HG03460 (cell line): ENCODE results near the gene PRRT1.

Experiments used
- ATAC-seq: cut with Tn5 transposase; IDR thresholded peaks from one replicate; pipeline ENCODE4 v1.9.1; 2021; ENCODE audit not compliant: unreplicated experiment

The PRRT1 gene

GRCh38 chr6:32175711-32176475 is 24.2 kb upstream of the PRRT1 start, which contains the start of gene AGPAT1:
Gene AGPAT1, minus strand, starts transcription at chr6:32176084. Its CDS starts 4,588 bp downstream, at chr6:32171496.
- peak; percentile 40 for ATAC-seq

DNA sequence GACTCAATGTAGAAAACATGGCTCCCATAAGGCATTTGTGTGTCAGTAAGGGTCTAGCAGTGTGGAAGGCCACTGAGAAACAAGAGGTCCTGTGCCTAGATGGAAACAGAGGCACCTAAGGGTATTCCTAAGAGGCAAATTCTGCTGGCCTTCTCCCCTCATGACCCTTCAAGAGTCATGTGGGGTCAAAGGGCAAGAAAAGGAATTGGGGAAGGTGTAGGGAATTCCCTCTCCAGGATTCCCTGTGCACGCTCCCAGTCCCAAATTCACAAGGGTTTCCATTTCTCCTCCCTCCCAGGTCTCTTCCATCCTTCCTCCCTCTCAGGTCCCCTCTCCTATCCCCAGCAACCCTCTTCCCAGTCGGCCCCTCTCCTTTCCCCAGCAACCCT is 23.6 kb upstream of the PRRT1 start:
- no peak for ATAC-seq

DNA sequence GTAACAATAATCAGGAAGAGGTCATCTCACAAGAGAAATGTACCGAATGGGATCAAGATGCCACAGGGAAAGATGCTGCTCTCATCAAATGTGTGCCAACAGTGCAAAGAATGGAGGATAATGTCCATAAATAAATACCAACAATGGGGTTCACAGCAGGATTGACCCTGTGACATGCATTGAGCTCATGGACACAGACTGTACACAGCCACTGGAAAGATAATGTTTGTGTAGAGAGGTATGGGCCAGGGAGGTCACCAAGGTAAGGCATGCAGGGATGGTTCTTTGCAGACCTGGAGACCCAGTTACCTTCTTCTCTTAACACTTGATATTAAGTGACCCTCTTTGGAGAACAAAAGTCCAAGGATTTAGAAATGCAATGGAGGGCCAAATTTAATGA is 22.7 kb upstream of the PRRT1 start:
- no peak for ATAC-seq

- ATAC-seq, result no peak
Measured at GRCh38 chr6:32173051-32173727, 21.4 kb upstream of the PRRT1 start.

- no peak for ATAC-seq
Measured at GRCh38 chr6:32171234-32171633, 19.5 kb upstream of the PRRT1 start.

DNA sequence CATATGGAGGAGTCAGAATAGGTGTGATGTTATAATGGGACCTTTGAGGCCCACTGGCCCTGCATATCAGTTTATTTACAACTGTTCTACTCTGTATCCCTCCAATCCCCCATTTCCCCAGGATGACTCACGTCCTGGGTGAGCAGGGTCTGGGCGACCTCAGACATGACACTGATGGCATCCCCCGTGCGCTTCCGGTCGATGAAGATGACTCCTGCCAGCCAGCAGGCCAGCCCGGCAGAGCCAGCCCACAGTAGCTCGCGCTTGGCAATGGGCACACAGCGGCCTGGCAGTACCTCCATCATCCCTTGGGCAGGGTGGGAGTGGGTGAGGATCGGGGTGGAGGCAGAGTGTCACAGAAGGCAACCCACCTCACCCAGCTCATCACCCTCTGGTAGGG is 18.6 kb upstream of the PRRT1 start:
- ATAC-seq, result no peak

GRCh38 chr6:32168807-32169591 is 17.3 kb upstream of the PRRT1 start:
- no peak for ATAC-seq

DNA sequence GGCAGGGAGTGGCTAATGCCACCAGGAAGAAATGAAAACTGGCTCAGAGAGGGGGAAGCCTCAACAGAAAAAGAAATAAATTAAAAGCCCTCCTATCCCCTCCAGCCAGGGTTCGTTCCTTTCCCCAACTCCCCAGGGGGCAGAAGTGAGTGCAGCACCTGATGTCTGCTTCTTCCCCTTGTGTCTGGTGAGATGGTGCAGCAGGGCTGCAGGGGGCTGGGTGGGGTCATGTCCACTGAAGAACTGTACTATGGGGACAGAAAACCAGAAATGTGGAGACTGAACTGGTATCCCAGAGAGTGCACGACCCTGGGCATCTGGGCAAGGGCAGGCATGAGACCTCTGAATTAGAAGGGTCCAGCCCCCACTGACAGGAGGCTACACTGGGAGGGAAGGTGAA is 16.6 kb upstream of the PRRT1 start:
- ATAC-seq, result no peak

DNA sequence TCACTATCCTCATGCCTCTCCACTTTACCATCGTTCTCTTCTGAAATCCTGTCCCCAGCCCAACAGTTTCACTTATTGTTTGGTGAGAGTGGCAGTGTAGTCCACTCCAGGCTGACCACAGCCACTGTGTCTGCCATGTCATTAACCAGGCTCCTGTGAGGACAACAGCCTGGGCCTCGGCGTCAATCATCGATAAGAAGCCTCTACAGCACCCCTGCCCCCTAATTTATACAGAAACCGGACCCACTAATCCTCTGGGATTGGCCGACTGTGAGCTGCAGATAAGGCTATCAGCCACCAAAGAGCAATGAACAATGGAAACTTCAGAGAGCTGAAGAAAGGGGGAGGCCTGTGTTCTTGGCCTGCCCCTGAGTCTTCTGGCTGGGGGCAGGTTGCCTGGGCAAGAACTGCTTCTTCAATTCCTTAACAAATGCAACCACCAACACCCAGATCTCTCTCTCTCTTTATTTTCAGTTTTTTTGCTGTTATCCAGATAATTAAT is 16.1 kb upstream of the PRRT1 start:
- no peak for ATAC-seq

DNA sequence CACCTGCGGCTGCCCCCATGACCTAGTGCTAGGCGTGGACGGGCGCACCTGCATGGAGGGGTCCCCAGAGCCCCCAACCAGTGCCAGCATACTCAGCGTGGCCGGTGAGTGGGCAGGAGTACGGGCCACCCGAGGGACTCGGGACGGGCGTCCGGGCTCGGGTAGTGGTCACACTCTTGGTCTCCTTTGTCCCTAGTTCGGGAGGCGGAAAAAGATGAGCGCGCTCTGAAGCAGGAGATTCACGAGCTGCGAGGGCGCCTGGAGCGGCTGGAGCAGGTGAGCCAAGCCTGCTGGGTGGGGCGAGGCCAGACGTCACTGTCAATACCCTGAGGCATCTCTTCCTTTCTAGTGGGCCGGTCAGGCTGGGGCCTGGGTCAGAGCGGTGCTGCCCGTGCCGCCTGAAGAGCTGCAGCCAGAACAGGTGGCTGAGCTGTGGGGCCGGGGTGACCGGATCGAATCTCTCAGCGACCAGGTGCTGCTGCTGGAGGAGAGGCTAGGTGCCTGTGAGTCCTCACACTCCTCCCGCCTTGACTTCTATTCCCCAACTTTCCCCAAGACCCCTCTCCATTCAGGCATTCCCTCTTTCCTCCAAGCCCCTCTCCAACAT is 15.5 kb upstream of the PRRT1 start:
- no peak for ATAC-seq

GRCh38 chr6:32166411-32167061 is 14.8 kb upstream of the PRRT1 start:
- ATAC-seq, result no peak

- ATAC-seq, result no peak
Measured at GRCh38 chr6:32164295-32164694, 12.6 kb upstream of the PRRT1 start, which contains the start of gene EGFL8. Gene EGFL8, plus strand, starts transcription at chr6:32164595. Its CDS starts 1,571 bp downstream, at chr6:32166166.

GRCh38 chr6:32163559-32164258 is 12.0 kb upstream of the PRRT1 start:
- no peak for ATAC-seq

DNA sequence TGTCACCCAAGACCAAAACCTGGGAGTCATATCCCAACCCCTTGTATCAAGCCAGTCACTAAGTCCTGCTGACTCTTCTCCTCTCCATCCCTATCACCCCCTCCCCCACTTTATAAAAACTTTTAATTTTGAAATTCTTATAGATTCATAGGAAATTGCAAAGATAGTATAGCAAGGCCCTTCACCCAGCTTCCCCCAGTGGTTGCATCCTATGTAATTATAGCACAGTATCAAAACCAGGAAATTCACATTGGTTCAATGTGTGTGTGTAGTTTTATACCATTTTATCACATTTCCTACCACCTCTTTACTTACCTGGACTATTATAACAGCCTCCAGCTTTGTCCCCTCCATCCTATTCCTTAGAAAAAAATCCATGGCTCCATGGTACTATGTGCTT is 6.3 kb upstream of the PRRT1 start:
- no peak for ATAC-seq

GRCh38 chr6:32156891-32157290 is 5.2 kb upstream of the PRRT1 start:
- ATAC-seq, result no peak

GRCh38 chr6:32154514-32155161 is 2.9 kb upstream of the PRRT1 start:
- ATAC-seq, result no peak

- ATAC-seq, result no peak
Measured at GRCh38 chr6:32153564-32154513, 2.1 kb upstream of the PRRT1 start, which contains the start of gene PPT2. Gene PPT2, plus strand, starts transcription at chr6:32154141. Its CDS starts 454 bp downstream, at chr6:32154595.
